Fibroblast of pulmonary artery (primary cell): ENCODE data around the gene TRIP6.

Experiments
- DNase-seq: peaks from one replicate; pipeline ENCODE4 v3.0.0-alpha.2; 2010; ENCODE audit warnings: low read depth
- H3K4me3 ChIP-seq: replicated peaks from 2 replicates; pipeline ENCODE4 v1.5.1; 2011; ENCODE audit warnings: low read depth, mild to moderate bottlenecking, control low read depth, low read length, moderate library complexity
- TF ChIP-seq, protein P1 (sequence below): IDR thresholded peaks from 2 replicates; pipeline ENCODE4 v1.5.1; 2011; ENCODE audit warnings: mild to moderate bottlenecking, control low read depth, low read length, inconsistent platforms; ENCODE audit errors: missing control alignments

The TRIP6 gene

DNA sequence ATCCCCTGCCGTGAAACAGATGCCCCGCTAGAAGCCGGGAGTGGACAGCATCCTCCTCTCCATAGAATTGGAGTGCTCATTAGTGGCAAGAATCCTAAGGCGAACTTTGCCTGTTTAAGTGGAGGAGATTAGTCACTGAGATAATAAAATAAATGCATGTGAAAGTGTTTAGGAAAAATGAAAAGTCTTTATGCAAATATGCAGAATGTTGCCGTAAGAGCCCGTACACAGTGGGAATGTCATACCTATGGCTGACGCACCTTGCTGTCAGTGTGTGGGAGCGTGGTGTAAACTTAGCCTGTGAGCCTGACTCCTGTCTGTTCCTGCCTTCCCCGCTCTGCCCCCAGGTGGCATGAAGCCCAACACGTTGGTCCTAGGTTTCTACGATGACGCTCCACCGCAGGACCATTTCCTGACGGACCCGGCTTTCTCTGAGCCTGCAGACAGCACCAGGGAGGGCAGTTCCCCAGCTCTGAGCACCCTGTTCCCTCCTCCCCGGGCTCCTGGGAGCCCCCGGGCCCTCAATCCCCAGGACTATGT is 1.7 kb upstream of the TRIP6 start:
- no peak overlapping the region for H3K4me3 ChIP-seq
- TF ChIP-seq, protein P1, sequence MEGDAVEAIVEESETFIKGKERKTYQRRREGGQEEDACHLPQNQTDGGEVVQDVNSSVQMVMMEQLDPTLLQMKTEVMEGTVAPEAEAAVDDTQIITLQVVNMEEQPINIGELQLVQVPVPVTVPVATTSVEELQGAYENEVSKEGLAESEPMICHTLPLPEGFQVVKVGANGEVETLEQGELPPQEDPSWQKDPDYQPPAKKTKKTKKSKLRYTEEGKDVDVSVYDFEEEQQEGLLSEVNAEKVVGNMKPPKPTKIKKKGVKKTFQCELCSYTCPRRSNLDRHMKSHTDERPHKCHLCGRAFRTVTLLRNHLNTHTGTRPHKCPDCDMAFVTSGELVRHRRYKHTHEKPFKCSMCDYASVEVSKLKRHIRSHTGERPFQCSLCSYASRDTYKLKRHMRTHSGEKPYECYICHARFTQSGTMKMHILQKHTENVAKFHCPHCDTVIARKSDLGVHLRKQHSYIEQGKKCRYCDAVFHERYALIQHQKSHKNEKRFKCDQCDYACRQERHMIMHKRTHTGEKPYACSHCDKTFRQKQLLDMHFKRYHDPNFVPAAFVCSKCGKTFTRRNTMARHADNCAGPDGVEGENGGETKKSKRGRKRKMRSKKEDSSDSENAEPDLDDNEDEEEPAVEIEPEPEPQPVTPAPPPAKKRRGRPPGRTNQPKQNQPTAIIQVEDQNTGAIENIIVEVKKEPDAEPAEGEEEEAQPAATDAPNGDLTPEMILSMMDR: no peak
- no peak for DNase-seq

DNA sequence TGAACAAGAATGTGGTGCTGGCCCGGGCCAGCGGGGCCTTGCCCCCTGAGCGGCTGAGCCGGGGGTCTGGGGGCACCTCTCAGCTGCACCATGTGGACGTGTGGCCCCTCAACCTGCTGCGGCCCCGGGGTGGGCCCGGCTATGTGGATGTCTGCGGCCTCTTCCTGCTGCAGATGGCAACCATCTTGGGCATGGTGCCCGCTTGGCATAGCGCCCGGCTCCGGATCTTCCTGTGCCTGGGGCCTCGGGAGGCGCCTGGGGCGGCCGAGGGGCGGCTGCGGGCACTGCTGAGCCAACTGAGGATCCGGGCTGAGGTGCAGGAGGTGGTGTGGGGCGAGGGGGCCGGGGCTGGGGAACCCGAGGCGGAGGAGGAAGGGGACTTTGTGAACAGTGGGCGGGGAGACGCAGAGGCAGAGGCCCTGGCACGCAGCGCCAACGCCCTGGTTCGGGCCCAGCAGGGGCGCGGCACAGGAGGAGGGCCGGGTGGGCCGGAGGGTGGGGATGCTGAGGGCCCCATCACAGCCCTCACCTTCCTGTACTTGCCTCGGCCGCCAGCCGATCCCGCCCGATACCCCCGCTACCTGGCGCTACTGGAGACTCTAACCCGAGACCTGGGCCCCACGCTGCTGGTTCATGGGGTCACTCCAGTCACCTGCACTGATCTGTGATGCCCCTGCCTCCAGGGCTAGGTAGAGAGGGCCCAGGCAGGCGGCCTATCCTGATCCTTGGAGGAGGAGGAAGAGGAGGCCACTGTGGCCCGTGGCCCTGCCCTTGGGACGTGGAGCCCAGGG is 1.1 kb upstream of the TRIP6 start:
- TF ChIP-seq, protein P1: no peak
- no peak overlapping the region for H3K4me3 ChIP-seq
- no peak for DNase-seq

DNA sequence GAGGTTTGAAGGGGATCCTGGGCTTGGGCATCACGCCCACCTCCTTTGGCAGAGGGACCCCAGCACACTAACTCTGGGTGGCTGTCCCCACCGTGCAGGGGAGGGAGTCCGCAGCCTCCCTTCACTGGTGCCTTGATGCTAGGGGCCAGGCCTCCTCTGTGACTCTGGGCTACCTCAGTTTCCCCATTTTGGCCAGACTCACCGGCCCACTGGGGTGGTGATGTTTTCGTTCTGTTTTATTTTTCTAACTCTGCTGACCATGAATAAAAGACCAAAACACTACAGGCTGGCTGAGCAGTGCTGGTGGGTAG is 503 bp upstream of the TRIP6 start:
- no peak for DNase-seq
- peak overlapping the region; percentile 94 for H3K4me3 ChIP-seq
- TF ChIP-seq, protein P1: no peak

DNA sequence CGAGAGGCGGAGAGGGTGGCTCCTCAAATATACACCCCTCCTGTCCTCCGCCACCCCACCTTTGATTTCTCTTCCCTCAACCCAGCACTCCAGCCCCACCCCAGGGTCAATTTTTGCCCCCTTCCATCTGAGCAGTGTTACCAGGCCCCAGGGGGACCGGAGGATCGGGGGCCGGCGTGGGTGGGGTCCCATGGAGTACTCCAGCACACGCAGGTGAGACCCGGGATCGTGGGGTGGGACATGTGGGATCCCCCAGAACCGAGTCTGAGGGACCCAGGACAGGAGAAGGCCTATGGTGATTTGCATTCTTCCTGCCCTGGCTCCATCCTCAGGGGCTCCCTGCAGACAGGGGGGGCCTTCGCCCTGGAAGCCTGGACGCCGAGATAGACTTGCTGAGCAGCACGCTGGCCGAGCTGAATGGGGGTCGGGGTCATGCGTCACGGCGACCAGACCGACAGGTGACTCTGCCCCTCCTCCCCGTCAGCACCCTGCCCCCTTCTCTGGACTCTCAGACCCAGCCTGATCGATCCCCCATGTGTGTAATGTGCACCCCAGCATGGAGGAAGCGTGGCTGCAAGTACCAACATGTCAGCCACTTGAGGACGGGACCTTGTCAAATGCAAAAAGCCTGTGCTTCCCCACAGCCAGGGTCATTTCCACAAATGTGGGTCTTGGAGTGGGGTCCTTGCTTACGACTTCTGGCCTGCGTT is 744 bp downstream of the TRIP6 start:
- H3K4me3 ChIP-seq: peak overlapping the region; percentile 94
- no peak for DNase-seq
- TF ChIP-seq, protein P1: no peak

DNA sequence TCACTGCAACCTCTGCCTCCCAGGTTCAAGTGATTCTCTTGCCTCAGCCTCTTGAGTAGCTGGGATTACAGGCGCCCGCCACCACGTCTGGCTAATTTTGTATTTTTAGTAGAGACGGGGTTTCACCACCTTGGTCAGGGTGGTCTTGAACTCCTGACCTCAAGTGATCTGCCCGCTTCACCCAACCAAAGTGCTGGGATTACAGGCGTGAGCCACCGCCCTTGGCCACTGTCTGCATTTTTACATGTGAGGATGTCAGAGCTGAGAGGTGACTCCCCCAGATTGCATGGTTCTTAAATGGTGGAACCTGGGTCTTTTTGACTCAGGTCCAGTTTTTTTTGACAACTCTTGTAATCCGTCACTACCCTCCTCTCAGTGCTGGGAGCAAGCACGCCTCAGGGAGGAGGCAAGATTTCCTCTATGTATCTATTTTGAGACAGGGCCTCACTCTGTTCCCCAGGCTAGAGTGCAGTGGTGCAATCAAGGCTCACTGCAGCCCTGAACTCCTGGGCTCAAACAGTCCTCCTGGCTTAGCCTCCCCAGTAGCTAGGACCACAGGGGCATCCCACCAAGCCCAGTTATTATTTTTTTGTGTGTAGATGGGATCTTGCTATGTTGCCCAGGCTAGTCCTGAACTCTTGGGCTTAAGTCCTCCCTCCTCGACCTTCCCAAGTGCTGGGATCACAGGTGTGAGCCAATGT is 6.6 kb downstream of the TRIP6 start:
- DNase-seq: no peak
- no peak overlapping the region for H3K4me3 ChIP-seq
- TF ChIP-seq, protein P1: no peak

DNA sequence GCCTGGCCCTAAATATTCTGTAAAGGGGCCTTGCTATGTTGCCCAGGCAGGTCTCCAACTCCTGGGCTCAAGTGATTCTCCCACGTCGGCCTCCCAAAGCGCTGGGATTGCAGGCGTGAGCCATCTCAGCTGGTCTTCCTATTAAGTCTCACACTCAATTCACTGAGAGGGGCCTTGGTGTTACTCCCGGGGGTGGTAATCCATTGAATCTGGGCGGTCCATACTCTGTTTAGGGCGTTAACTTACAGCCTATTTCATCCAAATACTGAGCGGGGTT is 7.1 kb downstream of the TRIP6 start:
- TF ChIP-seq, protein P1: no peak

More for the DNA sequence above, 7.1 kb downstream of the TRIP6 start:
- DNase-seq: no peak
- H3K4me3 ChIP-seq: peak overlapping the region; percentile 94
